ENCODE measurements around the gene CRB3. TPM values are rescaled to one million over a fixed set of nuclear protein-coding genes. Genes with fewer than 3 reads are reported as not detected.
A peak's percentile ranks its signal among the peaks of the same experiment; 100 is the strongest.
"Not testable (repeated sequence)": the region's sequence is repeated elsewhere in the genome, so short reads cannot be mapped to it uniquely, and the experiment has no call there.

The CRB3 gene
- total RNA-seq, 1 experiment from 2014 or later, result 0.34 TPM

- Histone ChIP-seq H4K20me1 (ENCODE audit: insufficient read depth, low read depth, low read length) (no peaks in the 10 kb centered on the region), H3K79me2 (ENCODE audit: low read length) (no peaks in the 10 kb centered on the region), H3K36me3 (ENCODE audit: insufficient read depth, low read length) (no peaks in the 10 kb centered on the region), H3K27ac (ENCODE audit: low read length) (no peak overlapping the region), H3K4me3 (ENCODE audit: low read length) (no peak overlapping the region), H3K9me2 (replicated peaks; ENCODE audit: insufficient read depth, low read length) (no peaks in the 10 kb centered on the region), H3K9ac (ENCODE audit: low read length) (no peak overlapping the region), H3K4me2 (ENCODE audit: low read depth, low read length, poor library complexity, severe bottlenecking) (no peak overlapping the region), H3K4me1 (ENCODE audit: low read length) (peaks cover 11% of the 10 kb centered on the region), H3K9me3 (ENCODE audit: low read length) (no peaks in the 10 kb centered on the region), H2AFZ (ENCODE audit: low read length) (no peak overlapping the region), H3K27me3 (ENCODE audit: low read length) (no peaks in the 10 kb centered on the region)
- peak; percentile 36 for DNase-seq
These were observed 35.1 kb downstream of the CRB3 start for GRCh38 chr19:6499052-6499790.

- Histone ChIP-seq H4K20me1 (ENCODE audit: insufficient read depth, low read depth, low read length) (no peaks in the 10 kb centered on the region), H3K79me2 (ENCODE audit: low read length) (no peaks in the 10 kb centered on the region), H3K9me2 (replicated peaks; ENCODE audit: insufficient read depth, low read length) (no peaks in the 10 kb centered on the region), H3K9me3 (ENCODE audit: low read length) (no peaks in the 10 kb centered on the region), H3K9ac (ENCODE audit: low read length) (no peak overlapping the region), H3K4me3 (ENCODE audit: low read length) (no peak overlapping the region), H3K4me1 (ENCODE audit: low read length) (peaks cover 11% of the 10 kb centered on the region), H3K27me3 (ENCODE audit: low read length) (no peaks in the 10 kb centered on the region), H3K36me3 (ENCODE audit: insufficient read depth, low read length) (no peaks in the 10 kb centered on the region), H3K27ac (ENCODE audit: low read length) (no peak overlapping the region), H2AFZ (ENCODE audit: low read length) (no peak overlapping the region), H3K4me2 (ENCODE audit: low read depth, low read length, poor library complexity, severe bottlenecking) (no peak overlapping the region)
- DNase-seq, result no peak
These were observed 37.0 kb downstream of the CRB3 start for GRCh38 chr19:6500837-6501739.

- Histone ChIP-seq H3K27me3 (ENCODE audit: low read length) (no peaks in the 10 kb centered on the region), H3K9me2 (replicated peaks; ENCODE audit: insufficient read depth, low read length) (no peaks in the 10 kb centered on the region), H3K27ac (ENCODE audit: low read length) (no peak within 1 kb of the TSS), H3K4me1 (ENCODE audit: low read length) (peaks cover 11% of the 10 kb centered on the region), H3K79me2 (ENCODE audit: low read length) (no peaks in the 10 kb centered on the region), H3K4me2 (ENCODE audit: low read depth, low read length, poor library complexity, severe bottlenecking) (peak within 1 kb of the TSS; percentile 58), H3K9me3 (ENCODE audit: low read length) (no peaks in the 10 kb centered on the region), H3K36me3 (ENCODE audit: insufficient read depth, low read length) (no peaks in the 10 kb centered on the region), H3K4me3 (ENCODE audit: low read length) (peak within 1 kb of the TSS; percentile 62), H3K9ac (ENCODE audit: low read length) (peak within 1 kb of the TSS; percentile 43), H2AFZ (ENCODE audit: low read length) (peak within 1 kb of the TSS; percentile 2; the same call in 1 of the 2 replicates), H4K20me1 (ENCODE audit: insufficient read depth, low read depth, low read length) (no peaks in the 10 kb centered on the region)
- peak; percentile 57 for DNase-seq
These were observed 37.9 kb downstream of the CRB3 start, which contains the start of gene TUBB4A for GRCh38 chr19:6501740-6502648. Gene TUBB4A (minus strand): TSS chr19:6502309. CDS start chr19:6502212, 97 bp downstream.

- H3K36me3 ChIP-seq (ENCODE audit: insufficient read depth, low read length), result no peaks in the 10 kb centered on the region
These were observed 39.5 kb downstream of the CRB3 start for GRCh38 chr19:6503407-6504201.

GRCh38 chr19:6508028-6508771, 44.1 kb downstream of the CRB3 start:
- not testable (repeated sequence) for H4K20me1 ChIP-seq (ENCODE audit: insufficient read depth, low read depth, low read length); H3K27ac ChIP-seq (ENCODE audit: low read length); H3K79me2 ChIP-seq (ENCODE audit: low read length); H3K9me2 ChIP-seq (replicated peaks; ENCODE audit: insufficient read depth, low read length); H3K4me1 ChIP-seq (ENCODE audit: low read length); H3K4me3 ChIP-seq (ENCODE audit: low read length); H3K9ac ChIP-seq (ENCODE audit: low read length); H3K27me3 ChIP-seq (ENCODE audit: low read length); H2AFZ ChIP-seq (ENCODE audit: low read length); H3K4me2 ChIP-seq (ENCODE audit: low read depth, low read length, poor library complexity, severe bottlenecking); H3K36me3 ChIP-seq (ENCODE audit: insufficient read depth, low read length); H3K9me3 ChIP-seq (ENCODE audit: low read length)
- DNase-seq, result peak; percentile 35

More at GRCh38 chr19:6503407-6504201, 39.5 kb downstream of the CRB3 start:
- Histone ChIP-seq H3K4me3 (ENCODE audit: low read length) (no peak overlapping the region), H3K4me1 (ENCODE audit: low read length) (peaks cover 11% of the 10 kb centered on the region), H3K9ac (ENCODE audit: low read length) (no peak overlapping the region), H3K27me3 (ENCODE audit: low read length) (no peaks in the 10 kb centered on the region), H3K79me2 (ENCODE audit: low read length) (no peaks in the 10 kb centered on the region), H2AFZ (ENCODE audit: low read length) (no peak overlapping the region), H4K20me1 (ENCODE audit: insufficient read depth, low read depth, low read length) (no peaks in the 10 kb centered on the region), H3K4me2 (ENCODE audit: low read depth, low read length, poor library complexity, severe bottlenecking) (no peak overlapping the region), H3K27ac (ENCODE audit: low read length) (no peak overlapping the region), H3K9me3 (ENCODE audit: low read length) (no peaks in the 10 kb centered on the region), H3K9me2 (replicated peaks; ENCODE audit: insufficient read depth, low read length) (no peaks in the 10 kb centered on the region)
- DNase-seq, result no peak

- Histone ChIP-seq H2AFZ (ENCODE audit: low read length) (no peak overlapping the region), H3K4me2 (ENCODE audit: low read depth, low read length, poor library complexity, severe bottlenecking) (no peak overlapping the region), H3K36me3 (ENCODE audit: insufficient read depth, low read length) (no peaks in the 10 kb centered on the region), H3K79me2 (ENCODE audit: low read length) (no peaks in the 10 kb centered on the region), H3K4me1 (ENCODE audit: low read length) (no peaks in the 10 kb centered on the region), H3K9me2 (replicated peaks; ENCODE audit: insufficient read depth, low read length) (no peaks in the 10 kb centered on the region), H3K4me3 (ENCODE audit: low read length) (no peak overlapping the region), H4K20me1 (ENCODE audit: insufficient read depth, low read depth, low read length) (no peaks in the 10 kb centered on the region), H3K9me3 (ENCODE audit: low read length) (no peaks in the 10 kb centered on the region), H3K27me3 (ENCODE audit: low read length) (no peaks in the 10 kb centered on the region), H3K27ac (ENCODE audit: low read length) (no peak overlapping the region), H3K9ac (ENCODE audit: low read length) (no peak overlapping the region)
- peak; percentile 22 for DNase-seq
These were observed 45.3 kb downstream of the CRB3 start for GRCh38 chr19:6509118-6509971.

Data from Karpas-422 (cell line).